Tibial nerve (tissue), 4 donors: ENCODE measurements around the gene PARD3B. TPM values are rescaled to one million over a fixed set of nuclear protein-coding genes. Genes with fewer than 3 reads are reported as not detected.
A peak's percentile ranks its signal among the peaks of the same experiment; 100 is the strongest.

Experiments used
- DNase-seq, 2 donors: peaks; one replicate each; pipeline ENCODE4 v3.0.0-alpha.2; 2019; ENCODE audit warnings: low spot score in 2 of 2
- H3K27ac ChIP-seq, 4 donors: fragments of 200-600 bp; sonication (generic) in 3 of 4; one replicate each; pipeline ENCODE4 v1.5.1; 2017 to 2019; ENCODE audit warnings: mild to moderate bottlenecking in 1 of 4
- H3K27me3 ChIP-seq, 2 donors: fragments of 200-600 bp; sonication (generic) in 1 of 2; one replicate each; pipeline versions ENCODE4 v1.5.1 to v1.6.0; 2017 to 2019
- H3K36me3 ChIP-seq, 3 donors: fragments of 200-600 bp; sonication (generic); one replicate each; pipeline ENCODE4 v1.5.1; 2018 to 2019
- H3K4me1 ChIP-seq, 4 donors: fragments of 200-600 bp; sonication (generic) in 3 of 4; one replicate each; pipeline ENCODE4 v1.5.1; 2017 to 2019
- H3K4me3 ChIP-seq, 4 donors: fragments of 200-600 bp; sonication (generic) in 3 of 4; one replicate each; pipeline ENCODE4 v1.5.1; 2017 to 2019; ENCODE audit warnings: mild to moderate bottlenecking in 1 of 4, moderate library complexity in 1 of 4
- H3K9me3 ChIP-seq, 4 donors: fragments of 200-600 bp; sonication (generic) in 3 of 4; one replicate each; pipeline ENCODE4 v1.5.1; 2017 to 2019
- EP300 ChIP-seq, 2 donors: sonication (generic); formaldehyde crosslinking; IDR thresholded peaks; one replicate each; pipeline ENCODE4 v1.6.1; 2017; ENCODE audit warnings: antibody characterized with exemption in 2 of 2, mild to moderate bottlenecking in 1 of 2
- POLR2A ChIP-seq, 2 donors: fragments of 450-650 bp; IDR thresholded peaks; one replicate each; pipeline ENCODE4 v1.6.1; 2017; ENCODE audit warnings: antibody characterized with exemption in 2 of 2, mild to moderate bottlenecking in 2 of 2, moderate library complexity in 2 of 2
- WGBS, 2 donors: methylation state at CpG; one replicate each; pipeline ENCODE4 v1.1.5; 2018; 5-methylcytosine and 5-hydroxymethylcytosine counted together
- total RNA-seq, 4 donors: library from RNA; depleted of rRNA; stranded (reverse); fragments of >200 nt; gene quantifications; one replicate each; pipeline ENCODE4 v1.1.0, GENCODE V29; 2016
- TF ChIP-seq, protein P1 (sequence below), 5 experiments: fragments of 200-600 bp in 3 of 5; fragments of 450-650 bp in 2 of 5; sonication (generic) in 3 of 5; IDR thresholded peaks; one replicate each; pipeline ENCODE4 v1.5.1; 2016 to 2019; ENCODE audit warnings: antibody characterized with exemption in 5 of 5, mild to moderate bottlenecking in 3 of 5, moderate library complexity in 2 of 5

The PARD3B gene
- total RNA-seq, 4 donors from 2014 or later: 47.4 to 101 (median 64.8) TPM

DNA sequence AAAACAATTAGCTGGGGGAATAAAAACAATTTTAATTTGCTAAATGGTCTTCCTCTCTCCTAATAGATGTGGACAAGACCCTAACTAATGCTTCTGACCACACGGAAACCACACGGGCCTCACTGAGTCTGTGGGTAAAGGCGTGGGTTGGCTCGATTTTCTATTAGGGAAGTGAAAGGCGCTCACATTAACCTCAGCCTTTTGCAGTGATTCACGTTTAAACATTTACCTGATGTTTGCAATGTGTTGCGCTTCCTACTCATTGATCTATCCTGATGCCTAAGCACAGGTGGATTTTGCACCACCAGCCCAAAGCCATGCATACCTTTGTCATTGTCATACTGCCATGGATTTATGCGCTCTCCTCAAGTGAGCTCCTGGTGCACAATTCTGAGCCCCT is 1101.4 kb downstream of the PARD3B start:
- H3K27me3 ChIP-seq: no peaks in the 10 kb centered on the region
- no peak overlapping the region for H3K27ac ChIP-seq
- H3K4me1 ChIP-seq: no peaks in the 10 kb centered on the region
- no peak overlapping the region for H3K4me3 ChIP-seq
- H3K36me3 ChIP-seq: no peaks in the 10 kb centered on the region
- WGBS, 2 donors: 81 to 87% methylated on average over 8 of the region's 8 CpGs
- TF ChIP-seq POLR2A (IDR thresholded peaks at IDR 0.05): no peak
- TF ChIP-seq, protein P1, sequence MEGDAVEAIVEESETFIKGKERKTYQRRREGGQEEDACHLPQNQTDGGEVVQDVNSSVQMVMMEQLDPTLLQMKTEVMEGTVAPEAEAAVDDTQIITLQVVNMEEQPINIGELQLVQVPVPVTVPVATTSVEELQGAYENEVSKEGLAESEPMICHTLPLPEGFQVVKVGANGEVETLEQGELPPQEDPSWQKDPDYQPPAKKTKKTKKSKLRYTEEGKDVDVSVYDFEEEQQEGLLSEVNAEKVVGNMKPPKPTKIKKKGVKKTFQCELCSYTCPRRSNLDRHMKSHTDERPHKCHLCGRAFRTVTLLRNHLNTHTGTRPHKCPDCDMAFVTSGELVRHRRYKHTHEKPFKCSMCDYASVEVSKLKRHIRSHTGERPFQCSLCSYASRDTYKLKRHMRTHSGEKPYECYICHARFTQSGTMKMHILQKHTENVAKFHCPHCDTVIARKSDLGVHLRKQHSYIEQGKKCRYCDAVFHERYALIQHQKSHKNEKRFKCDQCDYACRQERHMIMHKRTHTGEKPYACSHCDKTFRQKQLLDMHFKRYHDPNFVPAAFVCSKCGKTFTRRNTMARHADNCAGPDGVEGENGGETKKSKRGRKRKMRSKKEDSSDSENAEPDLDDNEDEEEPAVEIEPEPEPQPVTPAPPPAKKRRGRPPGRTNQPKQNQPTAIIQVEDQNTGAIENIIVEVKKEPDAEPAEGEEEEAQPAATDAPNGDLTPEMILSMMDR (IDR thresholded peaks at IDR 0.05): no peak
- TF ChIP-seq EP300 (IDR thresholded peaks at IDR 0.05): no peak
- DNase-seq: no peak
- H3K9me3 ChIP-seq: no peaks in the 10 kb centered on the region

GRCh38 chr2:205650450-205650849 is 1105.2 kb downstream of the PARD3B start:
- TF ChIP-seq, protein P1 (IDR thresholded peaks at IDR 0.05): no peak
- TF ChIP-seq EP300 (IDR thresholded peaks at IDR 0.05) (no peak), POLR2A (IDR thresholded peaks at IDR 0.05) (no peak)
- 41 to 51% methylated on average over 4 of the region's 4 CpGs for WGBS, 2 donors
- no peak for DNase-seq
- Histone ChIP-seq H3K36me3 (no peaks in the 10 kb centered on the region), H3K27me3 (no peaks in the 10 kb centered on the region), H3K4me3 (no peak overlapping the region), H3K27ac (no peak overlapping the region), H3K9me3 (no peaks in the 10 kb centered on the region), H3K4me1 (no peaks in the 10 kb centered on the region)

GRCh38 chr2:205650931-205651330 is 1105.7 kb downstream of the PARD3B start:
- no peak for DNase-seq
- Histone ChIP-seq H3K27ac (no peak overlapping the region), H3K4me3 (no peak overlapping the region), H3K36me3 (no peaks in the 10 kb centered on the region), H3K27me3 (no peaks in the 10 kb centered on the region), H3K9me3 (no peaks in the 10 kb centered on the region), H3K4me1 (no peaks in the 10 kb centered on the region)
- WGBS, 2 donors: 99 to 100% methylated on average over 7 of the region's 7 CpGs
- TF ChIP-seq EP300 (IDR thresholded peaks at IDR 0.05) (no peak), POLR2A (IDR thresholded peaks at IDR 0.05) (no peak)
- TF ChIP-seq, protein P1 (IDR thresholded peaks at IDR 0.05): no peak

- H3K9me3 ChIP-seq: no peaks in the 10 kb centered on the region
- no peak overlapping the region for H3K27ac ChIP-seq
- no peak overlapping the region for H3K4me3 ChIP-seq
- WGBS, 2 donors: 0% methylated on average over 1 of the region's 1 CpG
- TF ChIP-seq EP300 (IDR thresholded peaks at IDR 0.05) (no peak), POLR2A (IDR thresholded peaks at IDR 0.05) (no peak)
- TF ChIP-seq, protein P1 (IDR thresholded peaks at IDR 0.05): no peak
- no peak for DNase-seq
- no peaks in the 10 kb centered on the region for H3K27me3 ChIP-seq
- no peaks in the 10 kb centered on the region for H3K36me3 ChIP-seq
- H3K4me1 ChIP-seq: peaks cover 0 to 2% (median 0%) of the 10 kb centered on the region in 4 donors
These were observed 1106.4 kb downstream of the PARD3B start for GRCh38 chr2:205651719-205652118.

DNA sequence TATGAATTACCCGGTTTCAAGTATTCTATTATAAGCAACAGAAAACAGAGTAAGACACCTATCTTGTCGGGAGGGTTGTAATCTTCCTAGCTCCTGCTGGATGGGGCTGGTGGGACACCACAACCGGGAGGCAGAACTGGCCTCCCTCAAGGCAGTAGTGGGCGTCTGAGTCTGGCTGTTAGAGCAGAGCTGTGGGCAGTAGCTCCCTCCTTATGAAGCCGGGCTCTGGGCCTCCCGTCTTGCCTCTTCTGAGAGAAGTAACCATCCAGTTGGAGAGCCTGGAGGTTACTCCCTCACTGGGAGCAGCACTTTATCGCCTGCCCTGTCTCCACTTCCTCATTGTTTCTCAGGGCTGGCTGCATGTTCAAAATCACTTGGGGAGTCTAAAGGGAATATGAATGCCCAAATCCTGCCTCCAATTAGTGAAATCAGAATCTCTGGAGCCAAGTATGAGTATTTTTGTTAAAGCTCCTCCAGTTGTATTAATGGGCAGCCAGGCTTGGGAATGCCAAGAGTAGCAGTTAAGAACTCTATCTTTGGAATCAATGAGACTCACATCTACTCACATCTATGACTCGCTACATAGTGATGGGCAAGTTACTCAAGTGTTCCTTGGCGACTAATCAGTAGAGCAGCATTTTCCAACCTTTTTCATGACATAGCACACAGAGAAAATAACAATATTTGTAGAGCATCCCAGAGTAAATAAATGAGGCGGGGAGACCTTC is 1109.8 kb downstream of the PARD3B start:
- Histone ChIP-seq H3K27me3 (no peaks in the 10 kb centered on the region), H3K9me3 (no peaks in the 10 kb centered on the region), H3K27ac (no peak overlapping the region), H3K36me3 (no peaks in the 10 kb centered on the region), H3K4me3 (no peak overlapping the region), H3K4me1 (peaks cover 0 to 7% (median 0%) of the 10 kb centered on the region in 4 donors)
- TF ChIP-seq POLR2A (IDR thresholded peaks at IDR 0.05) (no peak), EP300 (IDR thresholded peaks at IDR 0.05) (peak in 1 of 2 donors; percentile 6)
- TF ChIP-seq, protein P1 (IDR thresholded peaks at IDR 0.05): no peak
- 84 to 91% methylated on average over 10 of the region's 10 CpGs for WGBS, 2 donors
- DNase-seq: no peak
